GM12878 (cell line): ENCODE data around the gene SIM2. TPM values are rescaled to one million over a fixed set of nuclear protein-coding genes. Genes with fewer than 3 reads are reported as not detected.

Experiments used
- ATAC-seq: fragments of 200-7000 bp; cut with Tn5 transposase; 3 replicates; pipeline ENCODE4 v1.9.1; 2020; ENCODE audit warnings: mild to moderate bottlenecking, moderate library complexity
- BruUV-seq: library from RNA; stranded (reverse); fragments of 400-500 nt; replicated peaks from 2 replicates; lab custom pipeline; 2021; lab: Mats Ljungman, UMichigan
- CTCF ChIA-PET: fragments of 300-600 bp; sonication (Branson Sonifier 250); formaldehyde crosslinking; extraction: SDS; loops from one replicate; lab custom pipeline; 2021; ENCODE audit warnings: inconsistent platforms; lab: Yijun Ruan, JAX
- POLR2A ChIA-PET: fragments of 350-600 bp; formaldehyde crosslinking; extraction: SDS; loops from one replicate; lab custom pipeline; 2021; ENCODE audit warnings: inconsistent platforms; lab: Charles Lee
- RAD21 ChIA-PET: fragments of 300-600 bp; sonication (Branson Sonifier 250); formaldehyde crosslinking; loops from one replicate; lab custom pipeline; 2023; ENCODE audit warnings: antibody characterized with exemption; ENCODE audit not compliant: unreplicated experiment; lab: Charles Lee
- SMC1A ChIA-PET: fragments of 300-600 bp; sonication (Branson Sonifier 250); formaldehyde crosslinking; loops from one replicate; lab custom pipeline; 2023; ENCODE audit not compliant: unreplicated experiment, uncharacterized antibody; lab: Charles Lee
- DNase-seq: peaks from one replicate; pipeline ENCODE4 v3.0.0-alpha.2; 2011; ENCODE audit warnings: low read depth, low spot score
- FAIRE-seq: peaks from 3 replicates; lab custom pipeline; 2011; peaks lifted over from hg19 to GRCh38; lab: Jason Lieb, UNC
- H2AFZ ChIP-seq: 2 replicates; pipeline ENCODE4 v1.6.0; 2011; ENCODE audit warnings: low read depth, low read length, control low read depth; ENCODE audit not compliant: control insufficient read depth
- H3K27ac ChIP-seq: 2 replicates; pipeline ENCODE4 v1.5.1; 2011; ENCODE audit warnings: control low read depth; ENCODE audit not compliant: control insufficient read depth, insufficient read depth
- H3K27me3 ChIP-seq, 2 experiments: replicated peaks in 1 of 2; 2 replicates each; pipeline versions ENCODE4 v1.6.0 to v1.6.1; 2011; ENCODE audit warnings: low read length in 1 of 2; ENCODE audit not compliant: control insufficient read depth in 2 of 2, insufficient read depth in 2 of 2
- H3K36me3 ChIP-seq, 2 experiments: 2 replicates each; pipeline ENCODE4 v1.5.1; 2011; ENCODE audit warnings: low read length in 1 of 2; ENCODE audit not compliant: control insufficient read depth in 2 of 2, insufficient read depth in 2 of 2
- H3K4me1 ChIP-seq: 2 replicates; pipeline ENCODE4 v1.6.1; 2011; ENCODE audit warnings: mild to moderate bottlenecking, low read length, moderate library complexity, mixed read lengths; ENCODE audit not compliant: control insufficient read depth, insufficient read depth
- H3K4me2 ChIP-seq: 2 replicates; pipeline ENCODE4 v1.6.0; 2011; ENCODE audit warnings: control low read depth; ENCODE audit not compliant: control insufficient read depth, insufficient read depth
- H3K4me3 ChIP-seq: fragments of 200-600 bp; sonication (generic); 2 replicates; pipeline ENCODE4 v1.5.1; 2016
- H3K79me2 ChIP-seq: 2 replicates; pipeline ENCODE4 v1.6.0; 2011; ENCODE audit warnings: low read length; ENCODE audit not compliant: control insufficient read depth, insufficient read depth
- H3K9ac ChIP-seq: 2 replicates; pipeline ENCODE4 v1.8.0; 2011; ENCODE audit warnings: low read length, control low read depth, mixed read lengths; ENCODE audit not compliant: control insufficient read depth, insufficient read depth
- H3K9me3 ChIP-seq: replicated peaks from 3 replicates; pipeline ENCODE4 v1.5.1; 2011; ENCODE audit warnings: mild to moderate bottlenecking, low read length; ENCODE audit not compliant: control insufficient read depth, insufficient read depth
- H4K20me1 ChIP-seq: 2 replicates; pipeline ENCODE4 v1.6.0; 2011; ENCODE audit not compliant: control insufficient read depth, insufficient read depth
- BRCA1 ChIP-seq: IDR thresholded peaks from 2 replicates; pipeline ENCODE4 v1.6.1; 2011; ENCODE audit warnings: low read depth, low read length, improper control_type of control experiment
- RAD51 ChIP-seq: fragments of 450-650 bp; IDR thresholded peaks from 2 replicates; pipeline ENCODE4 v1.6.1; 2016; ENCODE audit warnings: moderate library complexity, mild to moderate bottlenecking, inconsistent platforms
- SMARCA5 ChIP-seq: fragments of 450-650 bp; IDR thresholded peaks from 2 replicates; pipeline ENCODE4 v1.6.1; 2017; ENCODE audit warnings: mild to moderate bottlenecking
- ZBED1 ChIP-seq: IDR thresholded peaks from 2 replicates; pipeline ENCODE4 v1.6.1; 2016; ENCODE audit warnings: borderline replicate concordance
- WGBS: methylation state at CpG from one replicate; pipeline ENCODE4 v1.1.6; 2016; ENCODE audit warnings: low lambda C conversion rate; ENCODE audit not compliant: insufficient replicate concordance, insufficient coverage; ENCODE audit errors: missing lambda C conversion rate; 5-methylcytosine and 5-hydroxymethylcytosine counted together
- in situ Hi-C: fragments of 300-500 bp; cut with MboI; formaldehyde crosslinking; loops from 9 replicates; pipeline ENCODE4 v1.14.3; 2018; ENCODE audit warnings: mixed read lengths
- intact Hi-C: fragments of 100-400 bp; cut with micrococcal nuclease; formaldehyde crosslinking; loops from one replicate; pipeline ENCODE4 v1.14.2; 2022; ENCODE audit not compliant: unreplicated experiment
- polyA plus RNA-seq, 11 experiments: library from polyadenylated mRNA; depleted of rRNA in 4 of 11; unstranded in 6 of 11; stranded (reverse) in 5 of 11; fragments of >200 nt; fragmentation: Nextera tagmentation in 4 of 11; fragmentation: Illumina TruSeq in 1 of 11; extraction: Ambion mirVana in 4 of 11; extraction: Trizol in 1 of 11; gene quantifications; 1 replicate in 1 of 11; 2 replicates in 10 of 11; pipeline versions ENCODE4 v1.2.1 to v1.2.3, GENCODE V29; 2011 to 2016; ENCODE audit warnings: inconsistent platforms in 2 of 11, missing spikeins in 2 of 11, low read depth in 1 of 11
- total RNA-seq, 4 experiments: library from RNA; depleted of rRNA in 3 of 4; stranded (reverse); fragments of >200 nt in 3 of 4; fragmentation: Illumina TruSeq in 1 of 4; extraction: Trizol in 1 of 4; gene quantifications; 2 replicates each; pipeline versions ENCODE4 v1.2.1 to v1.2.3, GENCODE V29; 2013 to 2021

SIM2 gene
- total and polyA plus RNA-seq, 10 of the 15 experiments (the other 5 are each of a cell fraction or from before 2014, with no cell fraction given) = 0.02 to 0.15 (median 0.05) TPM; not detected in 7

GRCh38 chr21:36678538-36678937 lies 20.4 kb upstream of the SIM2 start:
- no peaks in the 10 kb centered on the region; a peak in 1 of 4 replicates for H3K27me3 ChIP-seq
- no TSS peak for BruUV-seq
- H2AFZ ChIP-seq = no peak overlapping the region
- ChIA-PET CTCF (no interaction called here), SMC1A (no interaction called here), RAD21 (no interaction called here), POLR2A (no interaction called here)
- 57% methylated on average over 2 of the region's 2 CpGs for WGBS
- H3K9me3 ChIP-seq = no peaks in the 10 kb centered on the region; the same call in 2 of the 3 replicates
- intact Hi-C loops = no loop called here
- H3K27ac ChIP-seq = no peak overlapping the region
- H3K4me3 ChIP-seq = no peak overlapping the region
- no peak overlapping the region for H3K4me2 ChIP-seq
- no peaks in the 10 kb centered on the region for H4K20me1 ChIP-seq
- H3K4me1 ChIP-seq = no peaks in the 10 kb centered on the region
- TF ChIP-seq RAD51 (no peak), SMARCA5 (no peak)
- H3K9ac ChIP-seq = no peak overlapping the region
- no peaks in the 10 kb centered on the region for H3K36me3 ChIP-seq
- DNase-seq (no peak), FAIRE-seq (no peak), ATAC-seq (no peak)
- no peaks in the 10 kb centered on the region for H3K79me2 ChIP-seq
- in situ Hi-C loops = no loop called here

GRCh38 chr21:36681117-36681631 lies 17.7 kb upstream of the SIM2 start:
- ChIA-PET POLR2A (no interaction called here), RAD21 (no interaction called here), CTCF (no interaction called here), SMC1A (no interaction called here)
- no peak overlapping the region for H3K27ac ChIP-seq
- no peak overlapping the region for H3K9ac ChIP-seq
- ATAC-seq (no peak), FAIRE-seq (no peak), DNase-seq (no peak)
- BruUV-seq = no TSS peak
- no peaks in the 10 kb centered on the region for H3K36me3 ChIP-seq
- no peak overlapping the region for H2AFZ ChIP-seq
- H4K20me1 ChIP-seq = no peaks in the 10 kb centered on the region
- WGBS = 3% methylated on average over 2 of the region's 2 CpGs
- H3K9me3 ChIP-seq = no peaks in the 10 kb centered on the region; the same call in 2 of the 3 replicates
- no peak overlapping the region for H3K4me2 ChIP-seq
- peaks cover 2 to 5% of the 10 kb centered on the region in 2 experiments; a peak in 1 of 4 replicates for H3K27me3 ChIP-seq
- no peak overlapping the region for H3K4me3 ChIP-seq
- no peak for TF ChIP-seq ZBED1
- no peak for TF ChIP-seq BRCA1
- H3K79me2 ChIP-seq = no peaks in the 10 kb centered on the region
- intact Hi-C loops = no loop called here
- no peaks in the 10 kb centered on the region for H3K4me1 ChIP-seq
- in situ Hi-C loops = no loop called here
